HS-5 (cell line): Measurements from ENCODE around the gene CNIH3.
"Not testable (repeated sequence)": the region's sequence is repeated elsewhere in the genome, so short reads cannot be mapped to it uniquely, and the experiment has no call there.

ENCODE experiments used
- DNase-seq: peaks from one replicate; pipeline ENCODE4 v3.0.0-alpha.2; 2012; ENCODE audit warnings: low read depth

The CNIH3 gene

GRCh38 chr1:224643653-224644052 is 27.5 kb downstream of the CNIH3 start:
- DNase-seq, result no peak

DNA sequence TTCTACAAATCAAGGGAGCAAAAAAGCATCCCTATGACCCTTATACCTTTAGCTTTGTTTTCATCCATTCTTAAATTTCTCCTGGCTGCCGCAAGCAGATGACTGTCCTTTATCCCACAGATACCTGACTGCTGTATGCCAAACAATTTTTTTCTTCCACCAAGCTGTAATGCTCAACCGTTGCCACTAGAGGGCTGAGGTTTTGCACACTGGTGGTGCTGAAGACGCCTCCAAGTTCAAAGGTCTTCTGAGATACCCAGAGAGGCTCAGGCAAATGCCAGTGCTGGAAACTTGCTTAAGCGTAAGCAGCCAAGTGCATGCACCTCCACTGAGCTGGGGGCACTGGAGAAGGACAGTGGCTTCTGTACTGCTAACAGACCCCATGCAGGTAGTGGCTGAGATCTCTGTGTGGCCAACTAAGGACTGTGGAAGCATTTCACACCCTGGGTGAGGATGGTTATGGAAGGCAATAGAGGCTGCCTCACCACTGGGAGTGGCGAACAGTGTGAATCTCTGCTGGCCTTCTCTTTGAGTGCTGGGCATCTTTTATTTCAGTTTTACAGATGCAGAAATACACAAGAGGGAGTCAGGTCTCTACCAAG is 28.5 kb downstream of the CNIH3 start:
- no peak for DNase-seq

GRCh38 chr1:224647449-224647848 is 31.3 kb downstream of the CNIH3 start:
- DNase-seq, result no peak

GRCh38 chr1:224650290-224650689 is 34.2 kb downstream of the CNIH3 start:
- DNase-seq, result no peak

DNA sequence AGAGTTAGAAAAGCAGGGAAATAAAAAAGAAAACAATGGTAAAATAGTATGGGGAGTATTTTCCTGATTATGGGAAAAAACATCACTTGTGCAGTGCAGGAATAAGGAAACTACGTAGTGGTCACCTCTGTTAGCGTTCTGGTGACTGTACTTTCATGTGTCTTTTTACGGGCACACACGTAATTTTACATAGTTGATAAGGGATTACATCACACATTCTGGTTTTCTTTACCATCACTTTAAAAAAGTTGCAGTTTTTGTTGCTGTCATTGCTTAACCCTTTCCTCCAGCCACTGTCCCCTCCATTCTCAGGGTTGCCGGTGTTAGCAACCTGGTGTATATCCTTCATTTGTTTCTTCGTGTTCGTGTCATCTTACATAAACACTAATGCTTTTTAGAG is 35.1 kb downstream of the CNIH3 start:
- no peak for DNase-seq

DNA sequence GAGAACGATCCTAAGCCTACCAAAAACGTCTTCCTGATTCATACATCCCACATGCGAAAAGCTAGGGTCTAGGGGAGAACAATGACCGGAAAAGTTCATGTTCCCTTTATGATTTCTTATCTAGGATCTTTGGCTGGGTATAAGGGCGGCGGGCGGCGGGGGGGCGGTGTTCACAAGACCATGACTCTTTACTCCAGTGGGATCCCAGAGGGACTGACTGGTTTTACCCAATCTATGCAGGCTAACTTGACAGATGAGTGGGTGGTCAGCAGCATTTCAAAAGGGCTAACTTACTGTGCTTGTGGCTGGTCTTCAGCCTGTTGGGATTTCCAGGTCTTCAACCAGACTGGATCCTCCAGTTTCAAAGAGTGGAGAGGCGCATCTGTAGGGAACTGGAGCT is 40.3 kb downstream of the CNIH3 start:
- no peak for DNase-seq

DNA sequence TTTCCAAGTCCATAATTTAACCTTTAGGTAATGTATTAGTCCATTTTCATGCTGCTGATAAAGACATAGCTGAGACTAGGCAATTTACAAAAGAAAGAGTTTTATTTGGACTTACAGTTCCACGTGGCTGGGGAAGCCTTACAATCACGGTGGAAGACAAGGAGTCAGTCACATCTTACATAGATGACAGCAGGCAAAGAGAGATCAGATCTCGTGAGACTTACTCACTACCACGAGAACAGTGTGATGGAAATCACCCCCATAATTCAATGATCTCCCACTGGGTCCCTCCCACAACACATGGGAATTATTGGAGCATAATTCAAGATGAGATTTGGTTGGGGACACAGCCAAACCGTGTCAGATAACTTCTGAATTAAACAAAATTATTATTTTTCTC is 44.0 kb downstream of the CNIH3 start:
- no peak for DNase-seq

DNA sequence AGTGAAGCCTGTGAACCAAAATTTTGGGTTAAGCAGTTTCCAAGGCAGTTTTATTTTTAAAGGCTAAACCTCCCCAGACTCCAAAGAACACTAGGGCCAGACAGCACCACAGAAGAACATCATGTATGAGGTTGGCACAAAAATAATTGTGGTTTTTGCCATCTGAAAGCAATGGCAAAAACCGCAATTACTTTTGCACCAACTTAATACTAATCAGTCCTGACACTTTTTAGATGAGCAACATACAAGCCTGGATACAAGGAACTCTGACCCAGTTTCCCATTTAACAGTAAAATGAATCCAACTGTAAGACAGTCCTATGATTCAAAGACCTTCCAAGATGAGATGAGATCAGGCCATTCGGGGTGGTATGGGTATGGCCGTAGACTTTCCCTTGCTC is 46.8 kb downstream of the CNIH3 start:
- no peak for DNase-seq

DNA sequence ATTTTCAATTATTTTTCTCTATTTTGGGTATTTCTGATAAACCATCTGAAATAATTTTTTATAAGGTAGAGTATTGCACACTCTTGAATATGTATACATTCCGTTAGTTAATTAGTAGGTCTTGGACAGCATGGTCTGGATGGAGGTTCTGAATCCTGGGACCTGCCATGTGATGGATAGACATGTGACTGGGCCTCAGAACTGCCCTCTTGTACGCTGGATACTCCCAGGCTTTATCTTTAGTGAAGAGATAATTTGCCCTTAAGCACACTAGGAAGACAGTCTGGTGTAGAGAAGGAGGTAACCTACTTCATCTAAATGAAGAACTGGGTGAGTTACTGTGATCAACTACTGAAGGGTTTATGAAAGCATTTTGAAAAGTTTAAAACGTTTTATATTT is 48.9 kb downstream of the CNIH3 start:
- DNase-seq, result no peak

DNA sequence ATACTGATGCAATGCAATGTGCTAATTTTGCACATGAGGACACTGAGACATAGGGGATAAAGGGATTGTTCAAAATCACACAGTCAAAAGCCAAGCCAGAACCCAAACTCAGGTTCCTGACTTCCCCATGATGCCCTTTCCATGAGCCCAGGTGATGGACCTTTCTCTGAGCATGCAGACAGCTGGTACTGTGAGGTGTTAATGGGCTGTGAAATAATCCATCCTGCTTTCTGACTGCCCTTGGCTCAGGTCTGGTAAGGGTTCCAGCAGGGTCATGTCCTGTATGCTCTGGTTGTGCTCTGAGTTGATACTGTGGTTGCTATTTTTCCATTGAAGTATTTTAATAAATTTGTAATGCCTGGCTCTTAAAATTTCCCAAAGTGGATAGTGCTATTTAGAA is 50.0 kb downstream of the CNIH3 start:
- DNase-seq, result no peak

GRCh38 chr1:224666913-224667312 is 50.8 kb downstream of the CNIH3 start:
- DNase-seq, result no peak

- DNase-seq, result no peak
These were observed 52.9 kb downstream of the CNIH3 start for GRCh38 chr1:224668984-224669383.

DNA sequence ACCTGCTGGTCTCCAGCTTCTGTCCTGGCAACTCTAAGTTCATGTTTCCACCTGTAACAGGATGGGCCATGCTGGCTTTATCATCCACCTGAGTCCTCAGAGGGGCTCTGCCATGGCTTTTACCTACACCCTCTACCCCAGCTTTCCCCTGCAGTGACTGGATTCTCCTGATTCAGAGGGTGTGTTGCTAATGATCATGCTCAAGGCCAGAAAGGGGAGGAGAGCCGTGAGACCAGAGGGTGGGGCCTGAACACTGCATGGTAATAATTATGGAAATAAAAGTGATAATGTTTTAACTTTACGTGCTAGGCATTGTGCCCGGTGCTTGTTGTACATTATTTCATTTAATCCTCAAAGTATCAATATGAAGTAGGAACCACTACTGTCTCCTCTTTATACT is 53.3 kb downstream of the CNIH3 start:
- DNase-seq, result no peak

GRCh38 chr1:224670506-224670905 is 54.4 kb downstream of the CNIH3 start:
- no peak for DNase-seq

- no peak for DNase-seq
These were observed 55.0 kb downstream of the CNIH3 start for GRCh38 chr1:224671076-224671475.

DNA sequence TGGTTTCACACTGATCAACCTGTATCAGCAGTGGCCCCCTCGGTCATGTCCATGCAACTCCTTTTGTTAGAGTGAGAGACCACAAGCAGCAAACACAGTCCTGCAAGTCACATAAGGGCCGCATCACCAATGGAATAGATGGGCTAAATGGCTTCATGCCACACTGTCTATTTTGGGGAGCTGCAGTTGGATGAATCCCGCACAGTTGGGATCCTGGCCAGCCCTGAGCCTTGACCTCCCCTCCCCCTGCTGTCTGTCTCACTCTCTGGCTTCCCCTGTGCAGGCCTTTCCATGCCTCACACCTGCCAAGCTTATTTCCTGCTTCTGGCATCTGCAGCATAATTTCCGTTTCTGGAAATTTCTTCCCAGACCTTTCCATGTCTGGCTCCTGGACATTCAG is 57.0 kb downstream of the CNIH3 start:
- no peak for DNase-seq

DNA sequence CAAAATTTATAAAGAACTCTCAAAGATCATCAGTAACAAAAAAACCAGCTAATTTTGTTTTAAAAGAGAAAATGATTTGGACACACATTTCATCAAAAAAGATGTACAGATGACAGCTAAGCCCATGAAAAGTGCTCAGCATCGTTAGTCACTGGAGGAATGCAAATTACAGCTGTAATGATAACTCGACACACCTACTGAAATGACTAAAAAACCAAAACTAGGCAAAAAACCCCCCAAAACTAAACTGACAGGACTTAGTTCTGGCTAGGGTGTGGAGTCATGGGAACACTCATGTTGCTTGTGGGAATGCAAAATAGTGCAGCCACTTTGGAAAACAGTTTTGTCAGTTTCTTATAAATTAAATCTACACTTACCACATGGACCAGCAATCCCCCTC is 59.5 kb downstream of the CNIH3 start:
- no peak for DNase-seq

DNA sequence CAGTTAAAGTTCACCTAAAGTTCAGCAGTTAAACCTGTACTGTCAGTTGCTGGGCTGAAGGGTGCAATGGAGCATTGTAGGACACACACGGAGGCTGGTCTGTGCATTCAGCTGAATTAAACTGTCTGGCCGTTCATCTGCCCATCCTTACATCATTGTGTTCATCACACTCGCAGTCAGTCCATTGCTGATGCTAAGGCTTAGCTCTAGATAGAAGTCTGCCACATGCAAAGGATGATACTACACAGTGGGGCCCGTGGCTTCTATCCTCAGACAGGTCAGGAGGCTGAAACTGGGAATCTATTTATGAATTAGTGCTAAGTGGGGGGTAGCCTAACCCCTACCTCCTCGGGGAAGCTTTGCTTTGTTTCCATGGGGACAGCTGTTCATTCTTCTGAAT is 60.4 kb downstream of the CNIH3 start:
- no peak for DNase-seq

- DNase-seq, result no peak
These were observed 62.1 kb downstream of the CNIH3 start for GRCh38 chr1:224678168-224678567.

DNA sequence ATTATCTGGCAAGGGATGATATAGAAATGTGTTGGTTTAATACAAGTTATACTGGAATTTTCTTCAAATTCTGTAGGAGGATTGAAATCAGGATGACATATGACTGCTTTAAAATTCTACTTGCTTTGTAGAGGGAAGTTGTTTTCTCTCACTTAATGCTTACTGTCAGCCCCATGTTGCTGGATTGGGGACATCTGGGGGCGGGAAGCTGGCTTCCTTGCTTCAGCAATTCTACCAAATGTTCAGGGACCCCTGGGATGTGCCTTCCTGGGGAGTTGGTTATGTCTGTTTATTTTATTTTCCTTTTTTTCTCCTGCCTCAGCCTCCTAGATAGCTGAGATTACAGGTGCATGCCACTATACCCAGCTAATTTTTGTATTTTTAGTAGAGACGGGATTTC is 63.5 kb downstream of the CNIH3 start:
- no peak for DNase-seq

GRCh38 chr1:224681816-224682215 is 65.7 kb downstream of the CNIH3 start:
- DNase-seq, result no peak

DNA sequence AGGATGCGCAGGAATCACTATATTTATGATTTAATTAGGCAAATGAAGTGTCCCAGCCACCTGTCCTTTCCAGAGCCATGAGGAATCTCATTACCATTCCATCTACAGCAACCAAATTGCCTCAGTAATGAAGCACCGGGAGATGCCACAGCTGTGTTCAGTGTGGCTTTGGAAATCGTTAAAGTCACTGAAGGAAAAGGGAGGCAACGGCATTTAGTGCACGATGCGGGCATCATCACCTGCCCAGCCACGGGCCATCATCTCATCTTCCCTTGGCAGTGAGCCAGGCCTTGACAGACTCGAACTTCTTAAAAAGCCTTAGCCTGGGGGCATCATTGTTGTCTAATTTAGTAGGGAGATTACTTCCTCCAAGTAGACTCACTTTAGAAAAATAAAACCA is 67.8 kb downstream of the CNIH3 start:
- no peak for DNase-seq

DNA sequence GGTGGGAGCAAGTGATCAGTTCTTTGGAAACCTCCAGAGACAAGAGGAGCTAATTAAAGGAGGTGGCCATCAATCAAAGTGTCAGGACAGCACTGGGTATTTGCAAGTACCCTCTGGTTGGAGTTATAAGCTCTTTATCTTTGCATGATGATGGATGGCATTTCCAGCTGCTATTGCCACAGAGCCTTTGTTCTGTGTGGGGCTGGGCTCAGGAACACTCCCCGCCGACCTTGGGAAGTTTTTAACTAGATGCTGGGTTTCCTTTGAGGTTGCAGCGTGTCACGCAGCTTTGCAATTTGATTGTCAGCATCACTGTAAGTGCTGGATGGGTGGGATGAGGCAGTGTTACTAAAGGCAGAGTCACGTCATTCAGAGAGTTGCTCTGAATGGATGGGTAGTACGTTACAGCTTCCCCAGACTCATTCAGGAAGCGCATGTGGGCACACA is 68.9 kb downstream of the CNIH3 start:
- DNase-seq, result no peak

DNA sequence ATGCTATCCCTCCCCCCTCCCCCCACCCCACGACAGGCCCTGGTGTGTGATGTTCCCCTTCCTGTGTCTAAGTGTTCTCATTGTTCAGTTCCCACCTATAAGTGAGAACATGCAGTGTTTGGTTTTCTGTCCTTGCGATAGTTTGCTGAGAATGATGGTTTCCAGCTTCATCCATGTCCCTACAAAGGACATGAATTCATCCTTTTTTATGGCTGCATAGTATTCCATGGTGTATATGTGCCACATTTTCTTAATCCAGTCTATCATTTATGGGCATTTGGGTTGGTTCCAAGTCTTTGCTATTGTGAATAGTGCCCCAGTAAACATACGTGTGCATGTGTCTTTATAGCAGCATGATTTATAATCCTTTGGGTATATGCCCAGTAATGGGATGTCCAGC is 70.0 kb downstream of the CNIH3 start:
- DNase-seq, result not testable (repeated sequence)

GRCh38 chr1:224687465-224687864 is 71.3 kb downstream of the CNIH3 start:
- DNase-seq, result no peak
